ENCODE results near the gene SCO2. TPM values are rescaled to one million over a fixed set of nuclear protein-coding genes. Genes with fewer than 3 reads are reported as not detected.

SCO2 gene
- total RNA-seq, 1 donor from 2014 or later: 0.52 TPM

GRCh38 chr22:50531962-50532674 is 6.7 kb upstream of the SCO2 start:
- H3K36me3 ChIP-seq (ENCODE audit: control insufficient read depth in 3 of 3, insufficient read depth in 3 of 3, low read length in 3 of 3): no peaks in the 10 kb centered on the region
- H3K4me1 ChIP-seq (ENCODE audit: control insufficient read depth in 3 of 3, insufficient read depth in 3 of 3, low read length in 3 of 3): peaks cover 9 to 38% (median 29%) of the 10 kb centered on the region in 3 donors

DNA sequence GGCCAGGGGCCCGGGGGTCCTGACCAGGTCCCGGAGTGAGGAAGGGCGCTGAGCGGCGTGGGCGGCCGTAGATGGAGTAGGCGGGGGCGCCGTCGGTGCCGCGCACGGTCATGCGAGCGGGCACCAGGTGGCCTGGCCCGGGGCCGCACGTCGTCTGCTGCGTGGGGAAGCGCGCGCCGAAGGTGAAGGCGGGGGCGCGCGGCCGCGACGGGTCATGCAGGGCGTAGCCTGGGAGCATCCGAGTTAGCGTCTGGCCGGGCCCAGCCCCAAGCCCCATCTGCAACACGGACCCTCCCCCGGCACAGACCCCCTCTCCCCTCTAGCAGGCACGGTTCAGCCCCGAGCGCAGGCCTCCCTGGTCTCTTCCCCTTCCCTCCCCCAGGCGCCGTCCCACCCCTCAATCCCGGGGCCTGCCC is 6.2 kb upstream of the SCO2 start:
- Histone ChIP-seq H3K4me3 (ENCODE audit: low read length in 3 of 3) (peak overlapping the region; percentile 65 to 70 (median 66)), H3K9me3 (ENCODE audit: control insufficient read depth in 3 of 3, low read length in 3 of 3) (no peaks in the 10 kb centered on the region), H3K4me1 (ENCODE audit: control insufficient read depth in 3 of 3, insufficient read depth in 3 of 3, low read length in 3 of 3) (peaks cover 10 to 44% (median 33%) of the 10 kb centered on the region in 3 donors), H3K9ac (ENCODE audit: low read depth in 1 of 3, low read length in 3 of 3) (peak overlapping the region; percentile 78 to 86 (median 83)), H3K27ac (ENCODE audit: low read depth, low read length) (peak overlapping the region; percentile 93), H3K36me3 (ENCODE audit: control insufficient read depth in 3 of 3, insufficient read depth in 3 of 3, low read length in 3 of 3) (no peaks in the 10 kb centered on the region), H3K27me3 (ENCODE audit: control insufficient read depth in 3 of 3, insufficient read depth in 3 of 3, low read length in 3 of 3) (peaks cover 30 to 64% (median 45%) of the 10 kb centered on the region in 3 donors)

More at GRCh38 chr22:50531962-50532674, 6.7 kb upstream of the SCO2 start:
- Histone ChIP-seq H3K9me3 (ENCODE audit: control insufficient read depth in 3 of 3, low read length in 3 of 3) (no peaks in the 10 kb centered on the region), H3K9ac (ENCODE audit: low read depth in 1 of 3, low read length in 3 of 3) (peak overlapping the region; percentile 78 to 86 (median 83)), H3K27ac (ENCODE audit: low read depth, low read length) (peak overlapping the region; percentile 93), H3K4me3 (ENCODE audit: low read length in 3 of 3) (peak overlapping the region in 2 of 3 donors; percentile 65 to 70), H3K27me3 (ENCODE audit: control insufficient read depth in 3 of 3, insufficient read depth in 3 of 3, low read length in 3 of 3) (peaks cover 30 to 59% (median 45%) of the 10 kb centered on the region in 3 donors)

DNA sequence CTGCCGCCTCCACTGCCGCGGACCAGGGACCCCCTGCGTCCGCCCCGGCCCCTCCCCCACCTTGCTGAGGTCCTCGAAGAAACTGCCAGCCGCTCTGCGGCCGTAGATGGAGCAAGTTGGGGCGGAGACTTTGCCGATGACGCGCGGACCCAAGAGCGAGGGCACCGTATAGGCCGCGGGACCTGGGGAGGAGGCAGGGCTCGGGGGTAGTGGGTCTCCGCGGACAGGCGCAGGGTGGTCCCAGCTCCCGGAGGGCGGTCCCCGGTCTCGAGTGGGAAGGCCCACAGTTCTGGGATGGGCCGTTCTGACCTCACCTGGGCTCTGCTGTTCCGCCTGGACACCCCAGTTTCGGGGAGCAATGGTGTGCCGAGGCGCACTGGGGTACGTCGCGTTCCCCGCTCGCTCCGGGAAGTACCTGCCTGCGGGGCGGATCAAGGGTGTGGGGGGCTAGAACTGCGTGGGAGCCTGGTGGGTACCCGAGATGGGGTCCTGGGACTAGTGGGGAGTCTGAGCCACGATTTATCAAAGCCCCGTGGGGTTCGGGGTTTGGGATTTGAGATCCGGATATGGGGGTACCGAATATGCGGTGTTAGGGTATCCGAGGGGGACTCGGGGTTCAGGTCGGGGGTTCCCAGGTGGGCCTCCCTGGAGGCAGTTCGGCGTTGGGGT is 5.6 kb upstream of the SCO2 start:
- Histone ChIP-seq H3K27me3 (ENCODE audit: control insufficient read depth in 3 of 3, insufficient read depth in 3 of 3, low read length in 3 of 3) (peaks cover 30 to 66% (median 45%) of the 10 kb centered on the region in 3 donors), H3K9ac (ENCODE audit: low read depth in 1 of 3, low read length in 3 of 3) (peak overlapping the region; percentile 78 to 86 (median 83)), H3K4me3 (ENCODE audit: low read length in 3 of 3) (peak overlapping the region; percentile 65 to 75 (median 66)), H3K36me3 (ENCODE audit: control insufficient read depth in 3 of 3, insufficient read depth in 3 of 3, low read length in 3 of 3) (no peaks in the 10 kb centered on the region), H3K9me3 (ENCODE audit: control insufficient read depth in 3 of 3, low read length in 3 of 3) (no peaks in the 10 kb centered on the region), H3K4me1 (ENCODE audit: control insufficient read depth in 3 of 3, insufficient read depth in 3 of 3, low read length in 3 of 3) (peaks cover 10 to 49% (median 35%) of the 10 kb centered on the region in 3 donors), H3K27ac (ENCODE audit: low read depth, low read length) (peak overlapping the region; percentile 93)

- peak overlapping the region in 2 of 3 donors; percentile 62 to 86 for H3K9ac ChIP-seq (ENCODE audit: low read depth in 1 of 3, low read length in 3 of 3)
- no peaks in the 10 kb centered on the region for H3K9me3 ChIP-seq (ENCODE audit: control insufficient read depth in 3 of 3, low read length in 3 of 3)
- peaks cover 30 to 66% (median 45%) of the 10 kb centered on the region in 3 donors for H3K27me3 ChIP-seq (ENCODE audit: control insufficient read depth in 3 of 3, insufficient read depth in 3 of 3, low read length in 3 of 3)
- peaks cover 10 to 50% (median 35%) of the 10 kb centered on the region in 3 donors for H3K4me1 ChIP-seq (ENCODE audit: control insufficient read depth in 3 of 3, insufficient read depth in 3 of 3, low read length in 3 of 3)
- peak overlapping the region; percentile 93 for H3K27ac ChIP-seq (ENCODE audit: low read depth, low read length)
- H3K4me3 ChIP-seq (ENCODE audit: low read length in 3 of 3): peak overlapping the region; percentile 38 to 75 (median 65)
- no peaks in the 10 kb centered on the region for H3K36me3 ChIP-seq (ENCODE audit: control insufficient read depth in 3 of 3, insufficient read depth in 3 of 3, low read length in 3 of 3)
Observed at GRCh38 chr22:50530580-50530876, 5.1 kb upstream of the SCO2 start.

DNA sequence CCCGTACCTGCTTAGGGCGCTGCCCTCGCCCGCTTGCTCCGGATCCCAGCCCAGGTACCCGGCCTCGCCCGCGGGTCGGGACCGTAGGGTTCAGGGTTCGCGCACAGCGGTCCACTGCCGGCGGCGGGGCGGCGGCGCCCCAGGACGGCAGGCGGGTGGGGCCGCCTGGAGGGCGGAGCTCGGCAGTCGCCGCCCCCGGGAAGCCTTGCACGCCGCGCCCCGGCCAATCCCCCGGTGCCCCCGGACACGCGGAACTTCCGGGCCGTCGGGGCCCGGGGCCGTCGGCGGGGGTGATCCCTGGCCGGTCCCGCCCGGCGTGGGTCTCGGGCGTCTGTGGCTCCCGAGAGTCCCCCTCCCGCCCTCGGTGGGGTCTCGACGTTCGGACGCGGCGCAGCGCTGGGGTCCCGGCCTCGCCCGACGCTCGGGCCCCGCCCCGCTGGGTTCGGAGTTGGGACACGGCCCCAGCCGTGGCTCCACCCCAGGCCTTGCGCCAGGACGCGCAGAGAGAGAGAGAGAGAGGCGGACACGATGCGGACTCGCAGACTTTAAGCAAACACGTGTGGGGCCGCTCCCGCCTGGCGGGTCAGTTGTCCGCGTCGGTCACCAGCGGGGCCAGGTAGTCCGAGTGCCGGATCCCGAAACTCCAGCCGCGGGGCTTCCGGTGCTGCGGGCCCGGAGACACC is 4.6 kb upstream of the SCO2 start, which contains the start of gene TYMP:
Gene TYMP, minus strand, starts transcription at position 116 of the 683 bp plus-strand sequence. CDS start 303 bp downstream, outside the sequence.
- Histone ChIP-seq H3K27me3 (ENCODE audit: control insufficient read depth in 3 of 3, insufficient read depth in 3 of 3, low read length in 3 of 3) (peaks cover 30 to 63% (median 45%) of the 10 kb centered on the region in 3 donors), H3K9ac (ENCODE audit: low read depth in 1 of 3, low read length in 3 of 3) (peak within 1 kb of the TSS in 2 of 3 donors; percentile 78 to 86), H3K36me3 (ENCODE audit: control insufficient read depth in 3 of 3, insufficient read depth in 3 of 3, low read length in 3 of 3) (no peaks in the 10 kb centered on the region), H3K4me3 (ENCODE audit: low read length in 3 of 3) (peak within 1 kb of the TSS; percentile 66 to 75 (median 68)), H3K27ac (ENCODE audit: low read depth, low read length) (peak within 1 kb of the TSS; percentile 93), H3K4me1 (ENCODE audit: control insufficient read depth in 3 of 3, insufficient read depth in 3 of 3, low read length in 3 of 3) (peaks cover 10 to 53% (median 37%) of the 10 kb centered on the region in 3 donors), H3K9me3 (ENCODE audit: control insufficient read depth in 3 of 3, low read length in 3 of 3) (no peaks in the 10 kb centered on the region)

- Histone ChIP-seq H3K9me3 (ENCODE audit: control insufficient read depth in 3 of 3, low read length in 3 of 3) (no peaks in the 10 kb centered on the region), H3K4me3 (ENCODE audit: low read length in 3 of 3) (peak overlapping the region; percentile 56 to 75 (median 68)), H3K27ac (ENCODE audit: low read depth, low read length) (peak overlapping the region; percentile 93), H3K36me3 (ENCODE audit: control insufficient read depth in 3 of 3, insufficient read depth in 3 of 3, low read length in 3 of 3) (peaks cover 0 to 1% (median 0%) of the 10 kb centered on the region in 3 donors), H3K4me1 (ENCODE audit: control insufficient read depth in 3 of 3, insufficient read depth in 3 of 3, low read length in 3 of 3) (peaks cover 15 to 59% (median 43%) of the 10 kb centered on the region in 3 donors), H3K27me3 (ENCODE audit: control insufficient read depth in 3 of 3, insufficient read depth in 3 of 3, low read length in 3 of 3) (peaks cover 30 to 60% (median 45%) of the 10 kb centered on the region in 3 donors), H3K9ac (ENCODE audit: low read depth in 1 of 3, low read length in 3 of 3) (peak overlapping the region in 2 of 3 donors; percentile 73 to 74)
Observed at GRCh38 chr22:50529416-50529896, 4.1 kb upstream of the SCO2 start.

GRCh38 chr22:50528682-50529415 is 3.5 kb upstream of the SCO2 start:
- peak overlapping the region; percentile 93 for H3K27ac ChIP-seq (ENCODE audit: low read depth, low read length)
- H3K4me1 ChIP-seq (ENCODE audit: control insufficient read depth in 3 of 3, insufficient read depth in 3 of 3, low read length in 3 of 3): peaks cover 20 to 65% (median 48%) of the 10 kb centered on the region in 3 donors
- H3K4me3 ChIP-seq (ENCODE audit: low read length in 3 of 3): peak overlapping the region; percentile 15 to 75 (median 68)
- H3K9me3 ChIP-seq (ENCODE audit: control insufficient read depth in 3 of 3, low read length in 3 of 3): no peaks in the 10 kb centered on the region
- H3K9ac ChIP-seq (ENCODE audit: low read depth in 1 of 3, low read length in 3 of 3): peak overlapping the region in 2 of 3 donors; percentile 73 to 74
- peaks cover 30 to 57% (median 39%) of the 10 kb centered on the region in 3 donors for H3K27me3 ChIP-seq (ENCODE audit: control insufficient read depth in 3 of 3, insufficient read depth in 3 of 3, low read length in 3 of 3)
- H3K36me3 ChIP-seq (ENCODE audit: control insufficient read depth in 3 of 3, insufficient read depth in 3 of 3, low read length in 3 of 3): peaks cover 2 to 6% (median 4%) of the 10 kb centered on the region in 3 donors

- Histone ChIP-seq H3K36me3 (ENCODE audit: control insufficient read depth in 3 of 3, insufficient read depth in 3 of 3, low read length in 3 of 3) (peaks cover 9 to 13% (median 12%) of the 10 kb centered on the region in 3 donors), H3K4me1 (ENCODE audit: control insufficient read depth in 3 of 3, insufficient read depth in 3 of 3, low read length in 3 of 3) (peaks cover 21 to 66% (median 48%) of the 10 kb centered on the region in 3 donors), H3K27me3 (ENCODE audit: control insufficient read depth in 3 of 3, insufficient read depth in 3 of 3, low read length in 3 of 3) (peaks cover 30 to 52% (median 34%) of the 10 kb centered on the region in 3 donors), H3K4me3 (ENCODE audit: low read length in 3 of 3) (no peak overlapping the region), H3K27ac (ENCODE audit: low read depth, low read length) (peak overlapping the region; percentile 93), H3K9me3 (ENCODE audit: control insufficient read depth in 3 of 3, low read length in 3 of 3) (no peaks in the 10 kb centered on the region), H3K9ac (ENCODE audit: low read depth in 1 of 3, low read length in 3 of 3) (no peak overlapping the region)
Observed at GRCh38 chr22:50527921-50528681, 2.7 kb upstream of the SCO2 start.
